Measurements from ENCODE around the gene CPB2.

CPB2 gene

DNA sequence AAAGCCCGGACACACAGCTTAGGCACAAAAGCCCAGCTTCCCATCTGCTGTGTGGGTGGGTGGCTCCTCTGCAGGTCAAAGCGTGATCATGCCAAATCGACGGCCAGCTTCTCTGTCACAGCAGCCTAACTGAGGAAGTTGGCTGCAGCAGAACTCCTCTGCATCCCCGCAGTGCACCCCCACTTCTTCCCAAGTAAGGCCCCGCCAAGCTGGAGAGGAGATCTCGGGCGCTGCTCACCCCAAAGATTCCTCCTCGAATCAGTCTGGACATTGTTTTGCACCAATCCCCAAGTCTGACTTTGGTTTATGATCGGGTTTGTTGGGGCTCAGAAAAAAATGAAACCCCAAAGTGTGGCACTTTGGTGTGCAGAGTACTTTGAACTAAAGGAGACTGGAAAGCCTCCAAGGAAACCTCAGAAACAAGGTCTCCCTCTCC is 19.7 kb upstream of the CPB2 start:
- H3K4me3 ChIP-seq (ENCODE audit: low read depth, low read length): no peak overlapping the region
- TF ChIP-seq, protein P1, sequence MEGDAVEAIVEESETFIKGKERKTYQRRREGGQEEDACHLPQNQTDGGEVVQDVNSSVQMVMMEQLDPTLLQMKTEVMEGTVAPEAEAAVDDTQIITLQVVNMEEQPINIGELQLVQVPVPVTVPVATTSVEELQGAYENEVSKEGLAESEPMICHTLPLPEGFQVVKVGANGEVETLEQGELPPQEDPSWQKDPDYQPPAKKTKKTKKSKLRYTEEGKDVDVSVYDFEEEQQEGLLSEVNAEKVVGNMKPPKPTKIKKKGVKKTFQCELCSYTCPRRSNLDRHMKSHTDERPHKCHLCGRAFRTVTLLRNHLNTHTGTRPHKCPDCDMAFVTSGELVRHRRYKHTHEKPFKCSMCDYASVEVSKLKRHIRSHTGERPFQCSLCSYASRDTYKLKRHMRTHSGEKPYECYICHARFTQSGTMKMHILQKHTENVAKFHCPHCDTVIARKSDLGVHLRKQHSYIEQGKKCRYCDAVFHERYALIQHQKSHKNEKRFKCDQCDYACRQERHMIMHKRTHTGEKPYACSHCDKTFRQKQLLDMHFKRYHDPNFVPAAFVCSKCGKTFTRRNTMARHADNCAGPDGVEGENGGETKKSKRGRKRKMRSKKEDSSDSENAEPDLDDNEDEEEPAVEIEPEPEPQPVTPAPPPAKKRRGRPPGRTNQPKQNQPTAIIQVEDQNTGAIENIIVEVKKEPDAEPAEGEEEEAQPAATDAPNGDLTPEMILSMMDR (IDR thresholded peaks at IDR 0.05; ENCODE audit: low read depth, low read length): no peak
- no peak for DNase-seq (ENCODE audit: low read depth, low spot score)
- in situ Hi-C loops (cut with HindIII; ENCODE audit: low sequenced_read_pairs): no loop called here

DNA sequence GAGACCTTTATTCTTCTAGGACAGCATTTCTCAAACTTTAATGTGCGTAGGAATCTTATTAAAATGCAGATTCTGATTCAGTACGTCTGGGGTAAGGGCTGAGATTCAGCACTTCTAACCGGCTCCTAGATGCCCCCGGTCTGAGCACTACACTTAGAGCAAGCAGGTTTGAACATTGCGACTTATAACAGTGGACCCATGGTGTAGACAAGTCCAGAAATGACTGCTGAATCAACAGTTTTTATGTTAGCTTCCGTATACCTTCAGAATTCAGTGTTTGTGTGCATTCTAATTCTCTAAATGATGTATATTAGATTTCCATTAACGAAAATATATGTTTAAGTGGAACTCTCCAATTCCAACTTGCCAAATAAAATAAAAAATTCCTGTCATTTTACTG is 17.5 kb upstream of the CPB2 start:
- in situ Hi-C loops (cut with HindIII; ENCODE audit: low sequenced_read_pairs): no loop called here
- no peak overlapping the region for H3K4me3 ChIP-seq (ENCODE audit: low read depth, low read length)
- no peak for DNase-seq (ENCODE audit: low read depth, low spot score)
- TF ChIP-seq, protein P1 (IDR thresholded peaks at IDR 0.05; ENCODE audit: low read depth, low read length): no peak

DNA sequence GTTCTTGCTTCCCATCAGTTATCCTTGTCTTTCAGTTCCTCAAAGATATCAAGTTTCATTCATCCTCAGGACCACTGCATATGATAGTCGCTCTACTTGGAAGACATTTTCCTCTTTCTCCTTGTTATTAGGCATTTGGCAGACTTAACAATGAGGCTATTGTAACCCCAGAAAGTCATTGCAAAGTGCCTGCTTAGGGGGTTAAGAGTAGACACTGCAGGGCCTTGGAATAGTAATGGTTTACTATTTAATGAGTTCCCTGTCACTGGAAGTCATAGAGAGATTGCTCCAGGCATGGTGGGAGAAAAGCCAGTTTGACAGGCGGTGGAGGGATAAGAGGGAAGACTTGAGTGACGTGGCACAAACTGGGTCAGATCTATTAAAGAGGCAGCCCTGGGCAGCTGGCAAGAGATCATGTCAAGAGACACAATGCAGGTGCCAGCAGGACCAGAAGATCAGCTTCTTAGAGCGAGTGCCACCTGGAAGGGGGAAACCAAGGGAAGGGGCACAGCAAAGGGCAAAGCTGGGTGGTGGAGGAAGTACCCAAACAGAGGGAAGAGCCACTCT is 16.8 kb upstream of the CPB2 start:
- DNase-seq (ENCODE audit: low read depth, low spot score): no peak
- in situ Hi-C loops (cut with HindIII; ENCODE audit: low sequenced_read_pairs): no loop called here
- TF ChIP-seq, protein P1 (IDR thresholded peaks at IDR 0.05; ENCODE audit: low read depth, low read length): no peak
- H3K4me3 ChIP-seq (ENCODE audit: low read depth, low read length): no peak overlapping the region

DNA sequence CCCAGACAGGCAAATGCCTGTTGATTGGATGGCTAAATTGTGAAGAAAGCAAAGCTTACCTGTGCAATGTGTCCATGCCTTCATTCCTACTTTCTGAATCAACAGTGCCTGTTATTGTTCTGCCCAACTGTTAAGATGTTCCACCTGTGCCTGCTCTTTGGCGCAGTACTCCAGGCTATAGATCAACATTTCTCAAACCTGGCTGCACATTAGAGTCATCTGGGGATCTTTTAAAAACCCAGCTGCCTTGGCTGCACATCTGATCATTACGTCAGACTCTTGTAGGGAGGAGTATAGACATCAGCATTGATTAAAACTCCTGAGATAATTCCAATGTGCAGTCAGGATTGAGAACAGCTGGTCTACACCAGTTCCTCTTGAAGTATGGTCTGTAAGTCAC is 16.2 kb upstream of the CPB2 start:
- in situ Hi-C loops (cut with HindIII; ENCODE audit: low sequenced_read_pairs): no loop called here
- DNase-seq (ENCODE audit: low read depth, low spot score): no peak
- TF ChIP-seq, protein P1 (IDR thresholded peaks at IDR 0.05; ENCODE audit: low read depth, low read length): no peak

DNA sequence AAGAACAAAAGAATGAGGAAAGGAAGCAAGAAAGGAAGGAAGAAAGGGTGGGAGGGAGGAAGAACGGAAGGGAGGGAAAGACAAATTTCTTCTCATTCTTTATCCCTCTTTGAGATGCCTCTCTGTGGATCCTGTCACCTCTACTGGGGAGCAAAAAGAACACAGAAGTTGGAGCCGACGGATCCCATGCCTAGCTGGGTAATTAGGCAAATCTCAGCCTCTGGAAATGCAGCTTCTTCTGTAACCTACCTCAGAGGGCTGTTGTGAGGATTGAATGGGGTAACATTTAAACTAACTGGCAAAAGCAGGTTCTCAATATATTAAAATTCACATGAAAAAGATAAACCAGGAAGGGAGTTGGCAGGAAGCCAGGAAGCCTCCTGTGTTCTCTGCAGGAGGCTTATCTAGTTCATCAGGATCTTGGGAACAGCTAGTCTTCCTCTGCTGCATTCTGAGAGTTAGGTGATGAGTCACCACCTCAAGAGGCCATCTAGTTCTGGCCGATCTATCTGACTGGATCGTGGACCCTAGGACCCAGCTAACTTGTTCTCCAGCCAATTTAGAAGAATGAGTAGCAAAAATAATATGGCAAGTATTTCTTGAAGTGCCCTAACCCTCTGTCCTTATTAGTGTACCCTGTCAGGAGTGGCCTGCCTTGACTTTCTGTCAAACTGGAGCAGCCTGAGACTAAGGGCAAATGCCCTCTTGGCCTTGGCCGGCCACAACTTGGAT is 15.2 kb upstream of the CPB2 start:
- in situ Hi-C loops (cut with HindIII; ENCODE audit: low sequenced_read_pairs): no loop called here
- H3K4me3 ChIP-seq (ENCODE audit: low read depth, low read length): no peak overlapping the region
- TF ChIP-seq, protein P1 (IDR thresholded peaks at IDR 0.05; ENCODE audit: low read depth, low read length): no peak
- peak; percentile 71 for DNase-seq (ENCODE audit: low read depth, low spot score)

More for the DNA sequence above, 16.2 kb upstream of the CPB2 start:
- H3K4me3 ChIP-seq (ENCODE audit: low read depth, low read length): no peak overlapping the region

DNA sequence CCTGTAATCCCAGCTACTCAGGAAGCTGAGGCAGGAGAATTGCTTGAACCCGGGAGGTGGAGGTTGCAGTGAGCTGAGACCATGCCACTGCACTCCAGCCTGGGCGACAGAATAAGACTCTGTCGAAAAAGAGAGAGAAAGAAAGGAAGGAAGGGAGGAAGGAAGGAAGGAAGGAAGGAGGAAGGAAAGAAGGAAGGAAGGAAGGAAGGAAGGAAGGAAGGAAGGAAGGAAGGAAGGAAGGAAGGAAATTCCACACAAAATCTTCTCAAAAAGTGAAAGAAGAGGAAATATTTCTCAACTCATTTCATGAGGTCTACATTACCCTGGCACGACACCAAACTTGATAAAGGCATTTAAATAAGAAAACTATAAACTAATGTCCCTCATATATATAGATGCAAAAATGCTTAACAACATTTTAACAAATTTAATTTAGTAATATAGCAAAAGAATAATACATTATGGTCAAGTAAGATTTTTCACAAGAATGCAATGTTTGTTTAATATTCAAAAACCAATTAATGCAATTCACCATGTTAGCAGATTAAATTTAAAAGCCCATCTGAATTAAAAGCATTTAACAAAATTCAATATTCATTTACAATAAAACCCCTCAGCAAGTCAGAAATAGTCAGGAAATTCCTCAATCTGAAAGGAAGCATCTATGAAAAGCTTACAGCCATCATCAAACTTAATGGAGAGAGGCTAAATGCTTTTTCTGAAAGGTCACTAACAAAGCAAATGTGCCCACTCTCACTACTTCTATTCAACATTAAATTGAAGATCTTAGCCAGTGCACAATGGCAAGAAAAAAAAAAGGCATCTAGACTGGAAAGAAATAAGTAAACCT is 12.0 kb upstream of the CPB2 start:
- H3K4me3 ChIP-seq (ENCODE audit: low read depth, low read length): no peak overlapping the region
- no peak for DNase-seq (ENCODE audit: low read depth, low spot score)
- in situ Hi-C loops (cut with HindIII; ENCODE audit: low sequenced_read_pairs): no loop called here
- TF ChIP-seq, protein P1 (IDR thresholded peaks at IDR 0.05; ENCODE audit: low read depth, low read length): no peak
